Measurements from ENCODE around the gene F13A1. TPM values are rescaled to one million over a fixed set of nuclear protein-coding genes. Genes with fewer than 3 reads are reported as not detected.

The F13A1 gene
- total RNA-seq, 4 donors from 2014 or later: 9.7 to 32.7 (median 17.2) TPM

GRCh38 chr6:6152060-6152459, 168.4 kb downstream of the F13A1 start:
- DNase-seq (ENCODE audit: low spot score in 2 of 2): no peak
- H3K27me3 ChIP-seq: no peaks in the 10 kb centered on the region
- H3K9me3 ChIP-seq: no peaks in the 10 kb centered on the region
- no peak for TF ChIP-seq CTCF (IDR thresholded peaks at IDR 0.05)
- TF ChIP-seq POLR2AphosphoS5 (IDR thresholded peaks at IDR 0.05): no peak
- H3K4me3 ChIP-seq: no peak overlapping the region
- H3K4me1 ChIP-seq: no peaks in the 10 kb centered on the region
- no peaks in the 10 kb centered on the region for H3K36me3 ChIP-seq
- H3K27ac ChIP-seq: no peak overlapping the region
- WGBS: 50% methylated on average over 6 of the region's 6 CpGs

- Histone ChIP-seq H3K36me3 (peaks cover 8% of the 10 kb centered on the region), H3K4me3 (no peak overlapping the region), H3K27ac (no peak overlapping the region), H3K27me3 (no peaks in the 10 kb centered on the region), H3K9me3 (no peaks in the 10 kb centered on the region), H3K4me1 (no peaks in the 10 kb centered on the region)
- TF ChIP-seq POLR2AphosphoS5 (IDR thresholded peaks at IDR 0.05) (no peak), EP300 (IDR thresholded peaks at IDR 0.05) (no peak), POLR2A (IDR thresholded peaks at IDR 0.05) (no peak), CTCF (IDR thresholded peaks at IDR 0.05) (no peak)
- WGBS: 74% methylated on average over 7 of the region's 7 CpGs
- no peak for DNase-seq (ENCODE audit: low spot score in 2 of 2)
Observed at GRCh38 chr6:6148192-6148815, 172.2 kb downstream of the F13A1 start.

GRCh38 chr6:6131492-6132109, 188.9 kb downstream of the F13A1 start:
- DNase-seq (ENCODE audit: low spot score in 2 of 2): no peak
- Histone ChIP-seq H3K4me3 (no peak overlapping the region), H3K4me1 (no peaks in the 10 kb centered on the region), H3K36me3 (no peaks in the 10 kb centered on the region), H3K27ac (no peak overlapping the region), H3K27me3 (no peaks in the 10 kb centered on the region), H3K9me3 (no peaks in the 10 kb centered on the region)
- TF ChIP-seq CTCF (IDR thresholded peaks at IDR 0.05) (no peak), EP300 (IDR thresholded peaks at IDR 0.05) (no peak), POLR2AphosphoS5 (IDR thresholded peaks at IDR 0.05) (no peak), POLR2A (IDR thresholded peaks at IDR 0.05) (no peak)
- WGBS: 69% methylated on average over 4 of the region's 4 CpGs

- no peak for DNase-seq (ENCODE audit: low spot score in 2 of 2)
- Histone ChIP-seq H3K36me3 (no peaks in the 10 kb centered on the region), H3K9me3 (peaks cover 5% of the 10 kb centered on the region), H3K4me1 (no peaks in the 10 kb centered on the region), H3K27ac (no peak overlapping the region), H3K27me3 (no peaks in the 10 kb centered on the region), H3K4me3 (no peak overlapping the region)
- TF ChIP-seq POLR2AphosphoS5 (IDR thresholded peaks at IDR 0.05) (no peak), POLR2A (IDR thresholded peaks at IDR 0.05) (no peak), EP300 (IDR thresholded peaks at IDR 0.05) (no peak), CTCF (IDR thresholded peaks at IDR 0.05) (no peak)
- 77% methylated on average over 3 of the region's 3 CpGs for WGBS
Observed at GRCh38 chr6:6125495-6125894, 195.0 kb downstream of the F13A1 start.

GRCh38 chr6:6123803-6124202, 196.7 kb downstream of the F13A1 start:
- no peaks in the 10 kb centered on the region for H3K36me3 ChIP-seq
- peaks cover 5% of the 10 kb centered on the region for H3K9me3 ChIP-seq
- no peaks in the 10 kb centered on the region for H3K27me3 ChIP-seq
- no peak overlapping the region for H3K27ac ChIP-seq
- TF ChIP-seq POLR2A (IDR thresholded peaks at IDR 0.05) (no peak), CTCF (IDR thresholded peaks at IDR 0.05) (no peak), EP300 (IDR thresholded peaks at IDR 0.05) (no peak), POLR2AphosphoS5 (IDR thresholded peaks at IDR 0.05) (no peak)
- 66% methylated on average over 3 of the region's 3 CpGs for WGBS
- no peak for DNase-seq (ENCODE audit: low spot score in 2 of 2)
- H3K4me3 ChIP-seq: no peak overlapping the region
- no peaks in the 10 kb centered on the region for H3K4me1 ChIP-seq

All from suprapubic skin (tissue), 4 donors.